Measurements from ENCODE around the gene AOC3. TPM values are rescaled to one million over a fixed set of nuclear protein-coding genes. Genes with fewer than 3 reads are reported as not detected.

Gene AOC3
- total RNA-seq, 1 experiment from 2014 or later = 2.8 TPM

- Mint-ChIP-seq H3K4me3 (no peak overlapping the region), H3K27ac (no peak overlapping the region), H3K4me1 (peaks cover 4 to 8% of the 10 kb centered on the region in 2 experiments; a peak in 2 of 4 replicates), H3K27me3 (ENCODE audit: low read depth) (no peaks in the 10 kb centered on the region), H3K9me3 (no peaks in the 10 kb centered on the region; a peak in 1 of 5 replicates), H3K36me3 (ENCODE audit: insufficient read depth in 1 of 3, low read depth in 3 of 3) (no peaks in the 10 kb centered on the region; a peak in 1 of 7 replicates)
- no peak overlapping the region for H2BK20ac ChIP-seq (ENCODE audit: low read depth, low read length, poor library complexity, severe bottlenecking)
- no peak overlapping the region for H2BK120ac ChIP-seq (ENCODE audit: low read depth, low read length, poor library complexity, severe bottlenecking)
- no peaks in the 10 kb centered on the region for H3K27me3 ChIP-seq (ENCODE audit: insufficient read depth, low read length)
- no peak for DNase-seq
- H4K5ac ChIP-seq (ENCODE audit: insufficient read length, low read depth, low read length) = no peak overlapping the region
- H4K8ac ChIP-seq (replicated peaks; ENCODE audit: insufficient read length, low read depth, low read length) = no peak overlapping the region
- H2BK5ac ChIP-seq (ENCODE audit: insufficient read length, low read length) = no peak overlapping the region
- H2AFZ ChIP-seq (ENCODE audit: low read length) = no peak overlapping the region
- no peak overlapping the region for H2BK15ac ChIP-seq (ENCODE audit: low read depth, low read length)
- H3K18ac ChIP-seq (ENCODE audit: insufficient read length, low read depth, low read length) = no peak overlapping the region
- no peak overlapping the region for H3K14ac ChIP-seq (ENCODE audit: insufficient read depth, low read length)
- no CpG with 5 or more reads among the region's 15 CpGs for WGBS (ENCODE audit: extremely low coverage, insufficient read length, low lambda C conversion rate)
- no peak overlapping the region for H2BK12ac ChIP-seq (ENCODE audit: insufficient read length, low read depth, low read length)
- no peaks in the 10 kb centered on the region for H4K20me1 ChIP-seq (ENCODE audit: control insufficient read depth, insufficient read depth, insufficient read length)
- no peaks in the 10 kb centered on the region for H3K79me2 ChIP-seq (ENCODE audit: insufficient read depth, low read length)
- H3K79me1 ChIP-seq (ENCODE audit: insufficient read depth, low read depth, low read length, poor library complexity, severe bottlenecking) = no peaks in the 10 kb centered on the region
- H3K9me3 ChIP-seq (ENCODE audit: control insufficient read depth, low read depth, low read length) = no peaks in the 10 kb centered on the region
- no peaks in the 10 kb centered on the region for H3K23me2 ChIP-seq (ENCODE audit: insufficient read length, low read depth, low read length, poor library complexity, severe bottlenecking)
- H3K23ac ChIP-seq (ENCODE audit: insufficient read length, low read depth, low read length) = no peak overlapping the region
- no peak overlapping the region for H3T11ph ChIP-seq (ENCODE audit: low read length)
- H2AK5ac ChIP-seq (ENCODE audit: insufficient read length, low read length) = no peak overlapping the region
- H3K4me1 ChIP-seq (ENCODE audit: insufficient read depth, low read length) = no peaks in the 10 kb centered on the region
- H3K56ac ChIP-seq (ENCODE audit: insufficient read length, low read depth, low read length) = no peak overlapping the region
- TF ChIP-seq CTCF (conservative IDR thresholded peaks at IDR 0.05) = no peak
- H3K27ac ChIP-seq (ENCODE audit: insufficient read length, low read depth, low read length) = no peak overlapping the region
- no peak overlapping the region for H3K4me2 ChIP-seq (ENCODE audit: insufficient read depth, insufficient read length, low read length)
- no peak overlapping the region for H3K4ac ChIP-seq (ENCODE audit: low read depth, low read length)
- no peak overlapping the region for H3K9ac ChIP-seq (ENCODE audit: extremely low read depth, insufficient read length, low read length)
- H4K91ac ChIP-seq (ENCODE audit: insufficient read length, low read depth, low read length) = no peak overlapping the region
Measured at GRCh38 chr17:42852351-42852750, 1.4 kb downstream of the AOC3 start.

All from H9 (cell line).